Activated CD4-positive, alpha-beta T cell treated with anti-CD3 and anti-CD28 coated beads, Interleukin-2, amount 50 U/mL, for 16 hours (primary cell): Measurements from ENCODE around the gene TBCD.
A peak's percentile ranks its signal among the peaks of the same experiment; 100 is the strongest.

ENCODE experiments used
- DNase-seq: peaks from one replicate; pipeline ENCODE4 v3.0.0-alpha.2; 2020

Gene TBCD

GRCh38 chr17:82859431-82860403, 107.9 kb downstream of the TBCD start:
- peak; percentile 71 for DNase-seq

GRCh38 chr17:82860606-82861392, 108.9 kb downstream of the TBCD start:
- DNase-seq, result no peak

- no peak for DNase-seq
These were observed 109.5 kb downstream of the TBCD start for GRCh38 chr17:82861393-82861775.

GRCh38 chr17:82862191-82862590, 110.3 kb downstream of the TBCD start:
- DNase-seq, result no peak

GRCh38 chr17:82862737-82863382, 111.0 kb downstream of the TBCD start:
- DNase-seq, result no peak

GRCh38 chr17:82863383-82863940, 111.6 kb downstream of the TBCD start:
- DNase-seq, result no peak

- DNase-seq, result peak; percentile 95
These were observed 112.3 kb downstream of the TBCD start for GRCh38 chr17:82863941-82864712.

GRCh38 chr17:82864713-82865248, 112.9 kb downstream of the TBCD start:
- no peak for DNase-seq

GRCh38 chr17:82865274-82865673, 113.4 kb downstream of the TBCD start:
- no peak for DNase-seq

- DNase-seq, result no peak
These were observed 114.0 kb downstream of the TBCD start for GRCh38 chr17:82865774-82866395.

- DNase-seq, result no peak
These were observed 114.8 kb downstream of the TBCD start for GRCh38 chr17:82866590-82867191.

- DNase-seq, result no peak
These were observed 116.0 kb downstream of the TBCD start for GRCh38 chr17:82867763-82868325.

GRCh38 chr17:82868715-82869131, 116.9 kb downstream of the TBCD start:
- no peak for DNase-seq

- no peak for DNase-seq
These were observed 117.7 kb downstream of the TBCD start for GRCh38 chr17:82869536-82869935.

GRCh38 chr17:82870091-82870491, 118.2 kb downstream of the TBCD start:
- DNase-seq, result no peak

- no peak for DNase-seq
These were observed 118.7 kb downstream of the TBCD start for GRCh38 chr17:82870541-82870940.

GRCh38 chr17:82871056-82871775, 119.4 kb downstream of the TBCD start:
- DNase-seq, result peak; percentile 37

GRCh38 chr17:82871776-82872561, 120.1 kb downstream of the TBCD start:
- DNase-seq, result no peak
